CMK (cell line): ENCODE results near the gene CYTH4.

ENCODE experiments used
- DNase-seq: peaks from one replicate; pipeline ENCODE4 v3.0.0-alpha.2; 2010; ENCODE audit warnings: low read depth

The CYTH4 gene

DNA sequence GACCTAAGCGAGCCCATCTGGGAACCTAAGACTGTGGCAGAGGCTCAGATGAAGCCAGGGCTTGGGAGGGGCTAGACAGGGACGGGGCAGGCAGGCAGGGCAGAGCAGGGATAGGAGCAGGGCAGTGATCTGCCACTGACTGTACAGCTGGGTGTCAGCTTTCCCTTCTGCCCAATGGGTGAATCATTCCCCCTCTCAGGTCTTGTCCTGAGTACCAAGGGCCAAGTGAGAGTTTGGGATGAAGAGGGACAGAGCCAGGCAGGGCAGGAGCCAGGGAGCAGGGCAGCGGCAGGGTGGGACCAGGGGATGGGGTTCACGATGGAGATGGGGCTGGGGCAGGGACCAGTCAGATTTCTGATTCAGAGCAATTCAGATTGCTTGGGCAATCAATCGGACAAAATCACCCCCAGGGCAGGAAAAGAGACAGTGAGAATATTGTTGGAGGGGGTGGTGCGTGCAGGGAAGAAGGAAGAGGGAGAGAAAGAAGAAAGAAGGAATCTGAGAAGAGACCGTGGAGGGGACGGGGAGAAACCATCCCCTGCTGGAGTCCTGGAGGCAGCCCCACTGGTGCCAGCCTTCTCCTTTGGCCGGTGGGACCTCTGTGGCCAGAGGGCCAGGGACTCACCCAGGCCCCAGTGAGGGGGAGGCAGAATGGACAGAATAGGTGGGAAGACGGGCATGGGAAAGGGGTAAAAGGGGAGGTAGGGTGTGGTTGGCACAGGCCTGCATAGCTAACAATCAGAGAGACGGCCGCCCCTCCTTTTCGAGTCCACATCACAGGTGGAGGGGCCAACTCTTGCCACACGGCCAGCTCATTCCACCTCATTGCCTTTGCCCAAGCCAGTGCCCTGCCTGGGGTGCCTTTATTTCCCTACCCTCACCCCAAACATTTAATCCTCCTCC is 47.2 kb downstream of the CYTH4 start:
- no peak for DNase-seq

GRCh38 chr22:37330200-37331033 is 48.1 kb downstream of the CYTH4 start:
- no peak for DNase-seq

DNA sequence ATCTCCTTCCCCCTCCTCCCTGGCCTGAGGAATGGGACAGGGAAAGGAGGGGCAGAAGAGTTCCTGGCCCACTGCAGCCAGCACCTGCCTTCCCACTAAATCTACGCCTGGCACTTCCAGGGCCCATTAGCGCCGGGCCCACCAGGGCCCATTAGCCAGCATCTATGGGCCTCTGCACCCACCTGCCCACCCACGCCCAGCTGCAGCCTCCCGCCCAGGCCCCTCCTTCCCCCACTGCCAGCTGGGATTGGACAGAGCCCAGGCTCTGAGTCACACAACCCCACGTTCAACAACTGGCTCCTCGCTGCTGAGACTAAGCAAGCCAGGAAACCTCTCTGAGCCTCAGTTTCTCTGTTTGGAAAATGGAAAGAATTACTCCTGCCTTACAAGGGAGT is 48.7 kb downstream of the CYTH4 start:
- no peak for DNase-seq

DNA sequence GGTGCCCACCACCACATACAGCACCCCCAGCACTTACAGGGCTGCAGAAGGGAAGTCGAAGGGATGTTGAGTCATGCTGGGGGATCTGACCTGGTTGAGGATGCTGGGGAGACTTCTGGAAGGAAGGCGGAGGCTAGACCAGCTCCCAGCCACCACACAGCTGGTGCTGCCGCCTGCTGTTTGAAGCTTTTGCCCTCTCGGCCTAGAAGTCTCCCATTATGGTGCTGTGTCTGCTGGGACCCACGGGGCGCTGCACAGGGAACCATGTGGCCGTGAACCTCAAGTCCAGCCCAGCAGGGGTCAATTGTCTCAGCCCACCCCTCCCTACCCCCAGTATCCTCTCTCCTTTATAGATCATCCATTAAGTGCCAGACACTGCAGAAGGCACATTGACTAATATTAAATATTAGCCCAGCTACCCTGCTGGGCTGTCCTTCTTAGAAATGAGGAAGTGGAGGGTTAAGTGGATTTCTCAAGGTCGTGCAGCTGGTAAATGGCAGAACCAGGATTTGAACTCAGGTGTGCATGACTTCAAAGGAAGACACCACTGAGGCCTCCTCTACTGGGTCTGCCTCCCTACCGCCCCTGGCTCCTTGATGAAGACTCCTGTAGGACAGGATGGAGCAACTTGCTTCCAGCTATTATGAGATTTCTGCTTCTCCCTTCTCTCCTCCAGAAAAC is 49.7 kb downstream of the CYTH4 start:
- no peak for DNase-seq

- DNase-seq: no peak
These were observed 51.6 kb downstream of the CYTH4 start for GRCh38 chr22:37333724-37334460.

DNA sequence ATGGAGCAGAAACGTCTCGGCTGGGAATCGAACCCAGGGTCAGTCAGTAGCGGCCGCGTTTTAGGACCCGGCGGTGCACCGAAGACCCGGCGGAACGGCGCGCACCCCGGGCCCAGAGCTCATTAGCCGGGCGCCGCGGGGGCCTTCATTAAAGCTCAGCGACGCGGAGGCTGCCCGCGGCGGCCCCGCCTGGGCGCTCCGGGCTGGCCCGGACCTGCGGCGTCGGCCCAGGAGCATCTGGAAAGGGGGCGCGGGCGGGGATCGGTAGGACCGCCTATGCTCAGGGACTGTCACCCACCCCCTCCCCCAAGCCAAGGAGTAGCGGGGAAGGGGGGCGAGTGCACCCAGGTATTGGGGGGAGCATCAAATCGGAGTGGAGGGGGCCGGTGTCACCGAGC is 52.2 kb downstream of the CYTH4 start:
- no peak for DNase-seq

DNA sequence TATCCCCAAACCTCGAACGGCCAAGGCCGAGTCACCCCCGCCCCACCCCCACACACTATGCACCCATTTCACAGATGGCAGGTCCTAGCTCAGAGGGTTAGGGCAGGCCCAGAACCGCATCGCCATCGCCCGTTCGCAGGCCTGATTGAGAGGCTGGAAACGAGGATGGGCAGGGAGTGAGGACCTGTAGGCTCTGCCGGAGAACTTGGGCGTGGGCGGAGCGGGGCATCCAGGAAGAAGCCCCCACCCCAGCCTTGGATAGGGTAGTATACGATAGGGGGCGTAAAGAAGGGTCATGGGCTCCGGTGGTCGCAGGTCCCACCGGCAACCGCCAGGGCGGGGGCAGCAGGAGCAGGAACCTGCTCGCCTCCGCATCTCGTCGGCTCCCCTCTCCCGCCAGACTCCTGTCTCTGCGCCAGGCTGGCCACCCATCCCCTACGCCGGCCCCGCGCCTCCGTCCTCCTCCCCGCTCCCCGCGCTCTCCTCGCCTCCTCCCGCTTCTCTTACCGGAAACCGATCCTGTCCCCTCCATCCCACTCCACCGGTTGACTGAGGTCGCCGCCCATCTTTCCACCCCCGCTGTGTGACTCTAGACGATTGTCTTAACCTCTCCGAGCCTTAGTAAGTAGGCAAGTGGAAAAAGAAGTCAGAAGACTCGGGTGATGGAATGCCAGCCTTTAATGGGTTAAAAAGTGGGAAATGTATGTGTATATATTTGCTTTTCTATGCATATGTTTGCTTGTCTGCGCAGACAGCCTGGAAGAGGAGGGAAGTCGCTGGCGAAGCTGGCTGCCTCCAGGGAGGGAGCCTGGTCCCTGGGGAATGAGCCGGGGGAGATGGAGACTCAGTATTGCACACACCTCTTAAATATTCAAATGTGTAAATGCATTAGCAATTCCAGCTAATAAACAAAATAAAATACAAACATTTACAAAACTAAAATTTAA is 52.8 kb downstream of the CYTH4 start:
- no peak for DNase-seq

- no peak for DNase-seq
These were observed 53.5 kb downstream of the CYTH4 start for GRCh38 chr22:37335806-37336199.

- no peak for DNase-seq
These were observed 54.3 kb downstream of the CYTH4 start for GRCh38 chr22:37336579-37336978.

DNA sequence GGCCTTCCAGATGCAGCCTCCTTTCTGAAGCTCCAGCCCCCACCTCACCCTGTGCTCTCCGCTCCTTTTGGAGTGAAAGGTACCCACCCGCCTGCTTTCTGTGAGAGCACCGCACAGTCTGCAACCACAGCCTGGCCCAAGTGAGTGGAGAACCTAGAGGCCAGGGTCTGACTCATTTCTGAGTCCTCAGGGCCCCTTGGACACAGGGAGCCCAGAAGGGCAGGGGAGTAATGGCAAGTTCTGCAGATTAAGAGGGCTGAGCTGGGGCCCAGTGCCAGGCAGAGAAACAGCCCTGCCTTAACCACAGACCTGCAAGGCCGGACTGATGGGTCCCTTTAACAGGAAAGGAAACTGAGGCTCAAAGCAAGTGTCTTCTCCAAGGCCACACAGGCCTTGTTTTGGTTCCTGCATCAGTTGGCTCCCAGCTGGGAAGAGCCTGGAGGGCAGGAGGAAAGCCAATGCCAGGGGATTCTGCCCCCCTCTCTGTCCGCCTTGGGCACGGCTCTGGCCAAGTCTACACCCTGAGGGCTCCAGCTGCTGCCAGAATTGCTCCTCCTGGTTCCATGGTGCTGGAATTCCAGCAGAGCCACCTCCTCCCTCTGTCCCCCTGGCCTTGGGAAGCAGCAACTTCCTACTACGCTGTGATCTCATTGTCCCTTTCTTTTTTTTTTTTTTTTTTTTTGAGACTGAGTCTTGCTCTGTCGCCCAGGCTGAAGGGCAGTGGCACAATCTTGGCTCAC is 55.1 kb downstream of the CYTH4 start:
- DNase-seq: no peak

- DNase-seq: no peak
These were observed 56.4 kb downstream of the CYTH4 start for GRCh38 chr22:37338539-37339246.

DNA sequence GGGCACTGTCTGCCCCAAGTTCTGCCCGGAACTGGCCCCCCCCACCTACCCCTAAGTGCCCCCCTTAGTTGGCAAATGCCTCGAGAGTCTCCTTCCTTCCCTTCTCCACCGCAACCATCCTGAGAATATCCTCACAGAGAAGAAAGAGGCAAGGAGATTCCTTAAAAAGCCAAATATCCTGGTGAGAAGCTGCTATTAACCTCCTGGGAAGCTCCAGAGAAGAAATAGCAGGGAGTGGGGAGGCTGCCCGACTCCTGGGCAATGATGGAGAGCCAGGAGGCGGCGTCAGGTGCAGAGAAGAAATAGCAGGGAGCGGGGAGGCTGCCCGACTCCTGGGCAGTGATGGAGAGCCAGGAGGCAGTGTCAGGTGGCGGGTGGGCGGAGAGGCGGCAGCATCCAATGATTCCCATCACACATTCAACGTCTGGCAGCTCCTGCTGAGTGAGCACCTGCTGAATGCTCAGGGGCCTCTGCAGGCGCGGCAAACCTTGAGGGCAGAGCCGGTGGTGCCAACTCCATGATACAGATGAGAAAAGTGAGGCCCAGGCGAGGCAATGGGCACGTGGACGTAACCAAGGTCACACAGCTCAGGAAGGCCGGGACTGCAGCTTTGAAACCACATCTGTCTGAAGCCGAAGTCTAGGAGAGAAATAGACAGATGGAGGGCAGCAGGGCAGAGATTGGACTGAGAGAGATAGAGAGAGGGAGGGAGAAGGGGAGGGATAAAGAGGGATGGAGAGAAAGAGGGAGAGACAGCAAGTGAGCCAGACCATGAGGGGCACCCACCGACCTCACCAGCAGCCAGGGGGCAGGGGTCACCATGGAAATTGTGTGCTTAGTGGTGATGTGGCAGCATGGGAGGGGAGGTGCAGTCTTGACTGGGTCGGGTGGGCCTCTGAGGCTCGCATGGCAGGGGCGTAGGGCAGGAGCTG is 58.3 kb downstream of the CYTH4 start:
- DNase-seq: no peak

GRCh38 chr22:37342065-37342464 is 59.8 kb downstream of the CYTH4 start:
- no peak for DNase-seq

- no peak for DNase-seq
These were observed 61.0 kb downstream of the CYTH4 start for GRCh38 chr22:37343348-37343747.

DNA sequence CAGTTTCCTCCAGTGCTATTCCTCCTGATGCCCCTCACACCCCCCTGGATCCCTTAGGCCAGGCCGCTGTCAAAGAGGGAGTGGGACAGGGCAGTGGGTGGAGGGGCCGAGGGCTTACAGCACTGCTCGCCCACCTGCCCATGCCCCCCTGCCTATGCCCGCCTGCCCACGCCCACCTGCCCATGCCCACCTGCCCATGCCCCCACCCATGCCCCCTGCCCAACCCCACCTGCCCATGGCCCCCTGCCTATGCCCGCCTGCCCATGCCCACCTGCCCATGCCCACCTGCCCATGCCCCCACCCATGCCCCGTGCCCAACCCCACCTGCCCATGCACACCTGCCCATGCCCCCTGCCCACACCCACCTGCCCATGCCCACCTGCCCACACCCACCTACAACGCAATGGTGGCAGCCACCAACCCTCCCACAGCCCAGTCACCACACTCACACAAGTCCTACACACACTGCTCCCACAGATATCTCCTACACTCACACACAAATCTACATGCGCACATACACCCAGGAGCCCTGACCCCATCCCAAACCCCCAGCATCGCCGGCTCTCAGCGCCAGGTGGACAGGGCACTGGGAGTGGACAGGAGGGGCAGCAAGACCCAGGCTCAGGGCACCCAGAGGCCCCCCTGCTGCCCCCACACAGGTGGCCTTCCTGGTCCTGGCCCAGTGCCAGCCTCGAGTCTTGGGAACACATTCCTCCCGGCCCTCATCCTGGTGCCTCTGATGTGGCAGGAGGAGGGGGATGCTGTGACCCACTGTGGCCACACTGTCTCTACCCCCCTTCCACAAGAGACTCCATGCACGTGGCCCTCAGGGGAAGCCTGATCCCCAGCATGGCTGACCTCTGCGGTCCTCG is 61.8 kb downstream of the CYTH4 start:
- no peak for DNase-seq

- DNase-seq: no peak
These were observed 62.6 kb downstream of the CYTH4 start for GRCh38 chr22:37344735-37345449.
